Activated CD4-positive, CD25-positive, alpha-beta regulatory T cell treated with anti-CD3 and anti-CD28 coated beads, Interleukin-2, amount 50 U/mL, for 24 hours (primary cell): ENCODE data around the gene RAD51AP1.

ENCODE experiments used
- ATAC-seq, 2 donors: fragments of 150-1000 bp; cut with Tn5 transposase; one replicate each; pipeline ENCODE4 v1.10.0; 2021; ENCODE audit warnings: mild to moderate bottlenecking in 1 of 2, moderate library complexity in 1 of 2

Gene RAD51AP1

DNA sequence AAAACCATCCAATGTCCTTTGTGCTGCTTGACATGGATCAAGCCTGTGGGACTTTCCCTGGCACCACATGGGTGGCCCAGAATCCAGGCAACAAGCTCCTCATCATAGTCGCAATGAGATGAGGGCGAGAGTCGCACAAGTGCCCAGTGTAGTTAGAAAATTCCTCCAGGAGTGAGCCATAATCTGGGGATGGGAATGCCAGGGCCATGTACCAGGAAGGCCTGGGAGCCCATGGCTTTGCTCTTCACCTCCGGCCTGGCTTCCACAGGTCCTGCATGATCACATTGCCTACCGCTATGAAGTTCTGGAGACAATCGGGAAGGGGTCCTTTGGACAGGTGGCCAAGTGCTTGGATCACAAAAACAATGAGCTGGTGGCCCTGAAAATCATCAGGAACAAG, 57.2 kb downstream of the RAD51AP1 start:
- ATAC-seq = no peak

DNA sequence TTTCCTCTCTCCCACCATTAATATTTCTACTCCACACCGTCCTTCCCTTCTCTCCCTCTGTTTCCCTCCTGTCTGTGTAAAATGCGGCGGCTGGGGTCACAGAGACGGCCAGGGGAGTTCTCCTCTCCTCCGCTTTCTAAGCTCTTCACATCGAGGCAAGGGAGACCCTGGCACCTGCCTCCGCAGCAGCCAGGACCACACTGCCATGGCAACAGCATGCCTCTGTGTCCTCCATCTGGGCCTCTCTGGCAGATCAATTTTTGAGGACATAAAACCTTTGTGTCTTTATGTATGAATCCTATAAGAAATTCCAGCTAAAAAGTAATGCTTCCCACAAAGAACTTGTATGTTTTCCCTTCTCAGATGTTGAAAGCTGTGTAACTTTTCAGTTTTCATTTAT, 64.7 kb downstream of the RAD51AP1 start:
- ATAC-seq = no peak

DNA sequence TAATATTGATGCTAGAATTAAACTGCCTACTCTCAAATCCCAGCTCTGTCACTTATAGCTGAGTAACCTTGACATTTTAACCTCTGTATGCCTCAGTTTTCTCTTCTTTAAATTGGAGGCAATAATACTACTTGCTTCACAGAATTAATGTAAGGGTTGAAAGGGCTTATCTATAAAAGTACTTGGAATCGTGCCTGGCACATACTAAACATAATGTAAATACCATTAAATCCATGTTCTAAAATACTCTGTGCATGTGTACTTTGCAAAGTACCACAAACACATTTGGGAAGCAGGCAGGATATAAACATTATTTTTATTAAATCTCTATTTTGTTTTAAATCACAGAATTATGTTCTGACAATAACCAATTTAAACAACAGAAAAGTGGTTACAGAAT, 65.3 kb downstream of the RAD51AP1 start:
- ATAC-seq = no peak

DNA sequence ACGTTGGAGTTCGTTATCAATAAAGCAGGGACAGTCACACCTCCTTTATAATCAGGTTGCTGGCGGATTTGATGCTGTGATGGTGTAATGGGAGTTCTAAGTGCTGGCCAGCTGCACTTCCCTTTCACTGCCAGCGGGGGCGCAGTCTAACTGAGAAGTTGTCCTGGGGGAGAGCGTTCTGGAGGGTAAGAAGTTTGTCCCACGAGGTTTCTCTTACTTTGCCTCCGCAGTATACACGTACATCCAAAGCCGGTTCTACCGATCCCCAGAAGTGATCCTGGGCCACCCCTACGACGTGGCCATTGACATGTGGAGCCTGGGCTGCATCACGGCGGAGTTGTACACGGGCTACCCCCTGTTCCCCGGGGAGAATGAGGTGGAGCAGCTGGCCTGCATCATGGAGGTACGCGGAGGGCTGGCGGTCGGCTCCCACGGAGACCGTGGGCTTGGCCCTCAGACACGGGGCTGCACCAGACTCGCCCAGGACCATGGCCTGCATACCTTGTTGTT, 66.0 kb downstream of the RAD51AP1 start:
- peak; percentile 94 to 95 for ATAC-seq

DNA sequence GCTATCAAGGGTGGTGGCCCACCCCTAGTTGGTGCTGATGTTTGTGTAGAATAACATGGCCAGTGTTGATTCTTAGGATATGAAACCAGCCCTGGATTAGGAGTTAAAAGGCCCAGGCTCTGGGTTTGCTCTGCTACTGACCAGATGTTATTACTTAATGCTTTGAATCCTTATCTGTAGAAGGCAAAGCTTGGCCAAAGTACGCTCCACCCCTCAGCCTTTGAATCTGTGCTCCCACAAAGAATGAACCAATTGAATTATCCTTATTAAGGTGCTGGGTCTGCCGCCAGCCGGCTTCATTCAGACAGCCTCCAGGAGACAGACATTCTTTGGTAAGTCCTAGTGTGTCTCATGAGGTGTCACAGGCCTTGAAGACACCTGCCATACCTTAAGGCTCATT, 68.4 kb downstream of the RAD51AP1 start:
- ATAC-seq = no peak

DNA sequence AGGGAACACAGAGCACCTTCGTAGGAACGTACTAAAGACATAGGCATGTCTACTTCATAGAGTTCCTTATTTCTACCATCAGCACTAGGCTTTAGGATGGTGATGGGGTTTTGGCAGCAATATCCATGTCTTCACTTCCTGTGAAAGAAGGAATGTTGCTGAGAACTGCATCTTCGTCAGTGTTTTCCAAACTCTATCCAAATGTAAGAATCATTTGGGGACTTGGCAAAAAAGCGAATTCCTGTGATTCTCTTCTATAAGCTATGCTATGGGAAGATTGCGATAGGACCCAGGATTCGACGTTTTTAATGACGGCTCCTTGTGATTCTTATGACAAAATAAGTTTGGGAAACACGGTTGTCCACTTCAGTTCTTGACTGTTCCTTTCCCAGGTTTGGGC, 70.4 kb downstream of the RAD51AP1 start:
- no peak for ATAC-seq
